ENCODE results near the gene ANKRD13A.
"Not testable (repeated sequence)": the region's sequence is repeated elsewhere in the genome, so short reads cannot be mapped to it uniquely, and the experiment has no call there.

ANKRD13A gene

DNA sequence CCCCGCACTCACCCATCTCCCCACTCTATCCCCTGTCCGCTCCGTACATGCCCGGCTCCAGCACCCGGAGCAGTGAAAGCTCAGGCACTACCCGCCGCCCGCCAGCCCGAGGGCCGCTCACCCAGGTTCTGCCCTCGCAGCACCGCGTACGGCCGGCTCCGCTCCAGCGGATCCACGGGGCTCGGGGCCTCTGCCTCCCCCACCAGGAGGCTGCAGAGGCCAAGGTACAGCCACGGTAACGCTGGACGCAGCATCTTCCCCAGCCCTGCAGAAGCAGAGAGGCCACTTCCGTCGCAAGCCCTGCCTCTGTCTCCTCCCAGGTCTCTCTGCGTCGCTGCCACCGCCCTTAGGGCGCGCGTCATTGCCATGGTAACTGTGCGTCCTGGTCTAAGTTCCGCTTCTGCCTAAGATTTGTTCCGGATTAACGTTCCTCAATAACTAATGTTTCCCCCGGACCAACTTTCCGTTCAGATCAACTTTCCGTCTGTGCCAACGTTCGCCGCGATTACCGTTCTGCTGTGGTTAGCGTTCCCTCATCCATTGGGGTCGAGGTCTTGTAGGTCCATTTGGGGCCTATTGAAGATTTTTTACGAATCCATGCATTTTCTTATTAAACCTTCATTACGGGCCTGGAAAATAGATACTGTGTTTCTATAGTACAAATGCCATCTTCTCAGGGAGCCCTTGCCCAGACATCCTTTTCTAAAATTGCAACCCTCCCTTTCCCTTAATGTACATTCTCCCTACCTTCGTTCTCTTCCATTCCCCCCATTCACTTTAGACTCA lies 49.2 kb downstream of the ANKRD13A start, which contains the start of gene C12orf76:
C12orf76 (minus strand) TSS at position 281 of the 786 bp plus-strand sequence; CDS start at position 254, 27 bp downstream.
- peak; percentile 82 to 86 for DNase-seq (ENCODE audit: low read depth in 2 of 2)

- DNase-seq (ENCODE audit: low read depth in 2 of 2) = not testable (repeated sequence)
These were observed 49.8 kb downstream of the ANKRD13A start for GRCh38 chr12:110049034-110049433.

- DNase-seq (ENCODE audit: low read depth in 2 of 2) = not testable (repeated sequence)
These were observed 50.4 kb downstream of the ANKRD13A start for GRCh38 chr12:110049666-110050065.

DNA sequence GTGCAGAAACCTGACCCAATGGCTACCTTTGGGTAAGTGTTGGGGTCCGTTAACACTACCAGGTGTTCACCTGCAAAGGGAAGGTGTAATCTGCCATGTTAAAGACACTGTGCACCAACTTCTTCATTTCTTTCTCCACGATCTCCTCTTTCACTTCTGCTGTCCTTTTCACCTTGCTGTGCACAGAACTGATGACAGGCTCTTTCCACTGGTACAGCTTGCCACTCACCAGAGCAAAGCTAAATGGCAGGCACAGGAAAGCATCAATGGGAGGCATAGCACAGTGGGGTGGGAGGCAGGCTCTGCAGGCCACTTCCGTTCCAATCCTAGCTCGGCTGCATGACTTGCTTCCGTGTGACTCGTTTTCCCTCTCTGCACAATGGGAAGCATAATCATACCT lies 51.7 kb downstream of the ANKRD13A start:
- DNase-seq (ENCODE audit: low read depth in 2 of 2) = no peak

- DNase-seq (ENCODE audit: low read depth in 2 of 2) = not testable (repeated sequence)
These were observed 56.4 kb downstream of the ANKRD13A start for GRCh38 chr12:110055375-110056352.

DNA sequence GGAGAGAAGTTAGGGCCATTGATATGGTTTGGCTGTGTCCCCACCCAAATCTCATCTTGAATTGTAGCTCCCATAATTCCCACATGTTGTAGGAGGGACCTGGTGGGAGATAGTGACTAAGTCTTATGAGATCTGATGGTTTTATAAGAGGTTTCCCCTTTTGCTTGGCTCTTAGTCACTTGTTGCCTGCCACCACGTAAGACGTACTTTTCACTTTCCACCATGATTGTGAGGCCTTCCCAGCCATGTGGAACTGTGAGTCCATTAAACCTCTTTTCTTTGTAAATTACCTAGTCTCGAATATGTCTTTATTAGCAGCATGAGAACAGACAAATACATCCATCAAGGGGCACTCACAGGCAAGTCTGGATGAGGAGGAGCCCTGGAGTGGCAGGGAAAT lies 57.4 kb downstream of the ANKRD13A start:
- not testable (repeated sequence) for DNase-seq (ENCODE audit: low read depth in 2 of 2)

GRCh38 chr12:110058875-110059615 lies 59.8 kb downstream of the ANKRD13A start:
- DNase-seq (ENCODE audit: low read depth in 2 of 2) = no peak

GRCh38 chr12:110059651-110060000 lies 60.4 kb downstream of the ANKRD13A start:
- no peak for DNase-seq (ENCODE audit: low read depth in 2 of 2)

- DNase-seq (ENCODE audit: low read depth in 2 of 2) = no peak
These were observed 63.0 kb downstream of the ANKRD13A start for GRCh38 chr12:110062241-110062640.

DNA sequence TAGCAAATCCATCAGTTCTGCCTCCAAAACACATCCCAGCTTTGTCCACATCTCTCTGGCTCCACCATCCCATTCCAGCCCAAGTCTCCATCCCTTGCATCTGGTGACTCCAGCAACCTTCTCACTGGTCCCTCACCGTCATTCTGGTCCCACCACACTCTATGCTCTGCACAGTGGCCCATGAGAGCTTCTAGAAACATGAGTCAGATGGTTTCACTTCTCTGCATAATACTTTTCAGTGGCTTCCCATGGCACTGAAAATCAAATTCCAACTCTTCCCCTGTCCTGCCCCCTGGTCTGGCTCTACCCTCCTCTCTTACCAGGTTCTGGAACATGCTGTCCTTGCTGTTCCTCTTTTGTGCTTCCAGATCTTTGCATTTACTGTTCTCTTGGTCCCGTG lies 66.3 kb downstream of the ANKRD13A start:
- no peak for DNase-seq (ENCODE audit: low read depth in 2 of 2)

- no peak for DNase-seq (ENCODE audit: low read depth in 2 of 2)
These were observed 68.3 kb downstream of the ANKRD13A start for GRCh38 chr12:110067531-110067930.

GRCh38 chr12:110068115-110068514 lies 68.9 kb downstream of the ANKRD13A start:
- not testable (repeated sequence) for DNase-seq (ENCODE audit: low read depth in 2 of 2)

- no peak for DNase-seq (ENCODE audit: low read depth in 2 of 2)
These were observed 69.4 kb downstream of the ANKRD13A start for GRCh38 chr12:110068654-110069053.

DNA sequence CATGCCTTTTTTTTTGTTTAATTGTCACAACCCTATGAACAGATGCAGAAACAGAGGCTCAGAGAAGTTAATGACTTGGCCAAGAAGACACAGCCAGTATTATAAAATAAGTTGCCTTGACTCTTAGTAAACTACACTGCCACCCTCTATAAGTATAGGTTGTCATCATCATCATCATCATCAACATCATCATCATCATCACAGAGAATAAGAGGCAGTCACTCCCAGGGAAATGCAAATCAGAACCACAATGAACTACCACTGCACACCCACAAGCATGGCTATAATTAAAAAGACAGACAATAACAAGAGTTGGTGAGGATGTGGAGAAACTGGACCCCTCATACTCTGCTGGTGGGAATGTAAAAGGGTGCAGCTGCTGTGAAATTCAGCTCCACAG lies 72.3 kb downstream of the ANKRD13A start:
- DNase-seq (ENCODE audit: low read depth in 2 of 2) = no peak

GRCh38 chr12:110071967-110072366 lies 72.7 kb downstream of the ANKRD13A start:
- no peak for DNase-seq (ENCODE audit: low read depth in 2 of 2)

DNA sequence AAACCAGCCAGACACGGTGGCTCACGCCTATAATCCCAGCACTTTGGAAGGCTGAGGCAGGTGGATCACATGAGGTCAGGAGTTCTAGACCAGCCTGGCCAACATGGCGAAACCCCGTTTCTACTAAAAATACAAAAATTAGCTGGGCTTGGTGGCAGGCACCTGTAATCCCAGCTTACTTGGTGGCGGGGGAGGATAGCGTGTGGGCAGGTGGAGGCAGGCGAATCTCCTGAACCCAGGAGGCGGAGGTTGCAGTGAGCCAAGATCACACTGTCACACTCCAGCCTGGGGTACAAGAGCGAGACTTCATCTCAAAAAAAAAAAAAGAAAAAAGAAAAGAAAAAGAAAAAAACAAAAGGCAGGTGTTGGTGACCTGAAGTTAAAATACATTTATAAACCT lies 73.4 kb downstream of the ANKRD13A start:
- not testable (repeated sequence) for DNase-seq (ENCODE audit: low read depth in 2 of 2)

DNA sequence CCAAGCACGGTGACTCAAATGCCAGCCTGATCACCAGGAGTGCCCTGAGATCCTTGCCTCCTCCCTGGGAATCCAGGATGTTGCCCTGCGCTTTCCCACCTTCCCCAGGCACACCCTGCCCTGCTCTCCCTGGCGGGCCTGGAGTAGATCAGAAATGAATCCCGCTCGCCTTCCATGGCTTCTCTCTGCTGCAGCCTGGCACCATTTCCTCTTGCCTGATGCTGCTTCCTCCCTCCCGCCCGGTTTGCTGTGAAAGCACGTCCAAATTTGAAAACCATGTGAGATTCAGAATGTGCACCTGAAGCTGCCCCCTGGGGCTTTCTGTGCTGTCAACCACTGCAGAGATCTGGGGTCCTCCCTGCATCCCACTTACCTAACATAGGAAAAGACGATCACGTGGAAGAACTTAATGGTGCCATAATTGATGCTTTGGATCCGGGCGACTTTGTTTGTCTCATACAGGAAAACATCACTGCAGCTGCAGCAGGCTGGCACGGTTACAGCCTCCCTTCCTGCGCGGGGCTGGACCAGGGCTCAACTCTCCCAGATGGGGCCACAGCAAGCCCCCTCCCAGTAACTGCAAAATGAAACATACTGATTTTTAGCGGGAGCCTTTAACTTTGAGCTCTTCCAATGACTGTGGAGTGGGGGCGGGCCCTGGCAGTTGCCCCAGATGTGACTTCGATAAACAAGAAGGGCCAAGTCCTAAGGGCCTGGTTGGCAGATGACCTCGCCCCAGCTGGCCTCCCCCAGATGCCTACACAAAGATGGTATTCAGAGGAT lies 74.0 kb downstream of the ANKRD13A start:
- no peak for DNase-seq (ENCODE audit: low read depth in 2 of 2)

DNA sequence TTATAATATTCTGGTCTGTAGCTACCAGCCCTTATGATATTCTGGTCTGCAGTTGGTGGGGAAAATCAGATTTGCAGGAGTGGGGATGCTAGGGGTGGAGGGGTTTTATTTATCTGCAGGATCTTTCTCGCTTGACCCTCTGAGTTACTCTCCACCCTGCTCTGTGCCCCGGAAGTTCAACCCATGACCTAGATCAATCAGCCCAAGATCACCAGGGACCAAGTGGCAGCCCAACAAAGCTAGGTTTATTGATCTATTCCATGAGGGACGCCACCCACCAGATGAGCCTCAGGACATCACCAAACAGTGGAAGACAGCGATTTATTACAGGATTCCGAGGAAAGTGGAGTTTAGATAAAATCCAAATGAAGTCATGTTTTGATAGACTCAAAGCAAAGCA lies 74.9 kb downstream of the ANKRD13A start:
- no peak for DNase-seq (ENCODE audit: low read depth in 2 of 2)

- DNase-seq (ENCODE audit: low read depth in 2 of 2) = no peak
These were observed 76.7 kb downstream of the ANKRD13A start for GRCh38 chr12:110075880-110076279.

GRCh38 chr12:110077800-110078199 lies 78.6 kb downstream of the ANKRD13A start:
- DNase-seq (ENCODE audit: low read depth in 2 of 2) = no peak
